Esophagus squamous epithelium (tissue), 4 donors: ENCODE measurements around the gene MMP3.

ENCODE experiments used
- POLR2A ChIP-seq, 4 donors: fragments of 450-650 bp; IDR thresholded peaks; one replicate each; pipeline ENCODE4 v1.6.1; 2017; ENCODE audit warnings: antibody characterized with exemption in 4 of 4, mild to moderate bottlenecking in 4 of 4, moderate library complexity in 3 of 4
- TF ChIP-seq, protein P1 (sequence below), 6 experiments: fragments of 450-650 bp in 4 of 6; fragments of 200-600 bp in 2 of 6; sonication (generic) in 2 of 6; IDR thresholded peaks; one replicate each; pipeline ENCODE4 v1.5.1; 2016 to 2019; ENCODE audit warnings: antibody characterized with exemption in 6 of 6, mild to moderate bottlenecking in 4 of 6, moderate library complexity in 4 of 6

DNA sequence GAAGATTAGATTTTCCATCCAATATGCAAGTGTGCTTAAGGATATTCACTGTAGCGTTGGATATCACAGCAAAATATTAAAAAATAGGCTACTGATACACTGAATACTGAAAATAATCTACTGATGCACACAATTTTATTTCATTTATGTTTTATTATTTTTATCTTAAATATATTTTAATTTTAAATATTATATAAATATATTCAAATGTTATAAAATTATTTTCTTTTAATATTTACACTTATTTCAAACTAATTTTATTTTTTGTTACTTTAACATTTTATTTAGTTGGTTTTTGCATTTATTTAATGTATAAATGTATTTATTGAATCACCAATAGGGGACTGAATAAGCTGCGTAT lies 12.3 kb downstream of the MMP3 start:
- no peak for TF ChIP-seq POLR2A (IDR thresholded peaks at IDR 0.05)
- TF ChIP-seq, protein P1, sequence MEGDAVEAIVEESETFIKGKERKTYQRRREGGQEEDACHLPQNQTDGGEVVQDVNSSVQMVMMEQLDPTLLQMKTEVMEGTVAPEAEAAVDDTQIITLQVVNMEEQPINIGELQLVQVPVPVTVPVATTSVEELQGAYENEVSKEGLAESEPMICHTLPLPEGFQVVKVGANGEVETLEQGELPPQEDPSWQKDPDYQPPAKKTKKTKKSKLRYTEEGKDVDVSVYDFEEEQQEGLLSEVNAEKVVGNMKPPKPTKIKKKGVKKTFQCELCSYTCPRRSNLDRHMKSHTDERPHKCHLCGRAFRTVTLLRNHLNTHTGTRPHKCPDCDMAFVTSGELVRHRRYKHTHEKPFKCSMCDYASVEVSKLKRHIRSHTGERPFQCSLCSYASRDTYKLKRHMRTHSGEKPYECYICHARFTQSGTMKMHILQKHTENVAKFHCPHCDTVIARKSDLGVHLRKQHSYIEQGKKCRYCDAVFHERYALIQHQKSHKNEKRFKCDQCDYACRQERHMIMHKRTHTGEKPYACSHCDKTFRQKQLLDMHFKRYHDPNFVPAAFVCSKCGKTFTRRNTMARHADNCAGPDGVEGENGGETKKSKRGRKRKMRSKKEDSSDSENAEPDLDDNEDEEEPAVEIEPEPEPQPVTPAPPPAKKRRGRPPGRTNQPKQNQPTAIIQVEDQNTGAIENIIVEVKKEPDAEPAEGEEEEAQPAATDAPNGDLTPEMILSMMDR (IDR thresholded peaks at IDR 0.05): no peak
